Measurements from ENCODE around the gene GTF2F1. TPM values are rescaled to one million over a fixed set of nuclear protein-coding genes. Genes with fewer than 3 reads are reported as not detected.

Gene GTF2F1
- total and polyA plus RNA-seq, 9 of the 15 experiments (the other 6 are each of a cell fraction or from before 2014, with no cell fraction given) = 4.7 to 75.4 (median 68.4) TPM

- in situ Hi-C loops (cut with MboI) = no loop called here
- Histone ChIP-seq H3K4me2 (ENCODE audit: insufficient read depth, low read length) (peak overlapping the region; percentile 95), H3K4me3 (peak overlapping the region; percentile 82), H4K20me1 (replicated peaks; ENCODE audit: control insufficient read depth, insufficient read depth, low read length) (peaks cover 51% of the 10 kb centered on the region), H3K9me1 (ENCODE audit: control insufficient read depth, insufficient read depth, low read length) (peaks cover 11% of the 10 kb centered on the region), H2AFZ (ENCODE audit: low read depth, low read length) (no peak overlapping the region), H3K4me1 (replicated peaks in 1 of 2; ENCODE audit: control insufficient read depth in 2 of 2, insufficient read depth in 2 of 2, low read length in 2 of 2) (peaks cover 17 to 43% of the 10 kb centered on the region in 2 experiments), H3K9ac (ENCODE audit: insufficient read depth in 1 of 2, low read depth in 2 of 2, low read length in 2 of 2) (peak overlapping the region; percentile 80 to 92), H3K27me3 (ENCODE audit: control insufficient read depth in 2 of 2, insufficient read depth in 2 of 2, low read length in 2 of 2) (no peaks in the 10 kb centered on the region), H3K9me3 (replicated peaks; ENCODE audit: control insufficient read depth, insufficient read depth, low read depth, low read length) (no peaks in the 10 kb centered on the region), H3K27ac (ENCODE audit: extremely low read depth, low read depth, low read length) (peak overlapping the region; percentile 70), H3K36me3 (ENCODE audit: control insufficient read depth, insufficient read depth, low read length) (peaks cover 47% of the 10 kb centered on the region), H3K79me2 (ENCODE audit: control insufficient read depth, insufficient read depth, low read length) (peaks cover 63% of the 10 kb centered on the region)
- POLR2A ChIA-PET = interaction anchor here (0.7 to 2.4 kb wide), 3 partner anchors 9 to 147 kb away, joined by 3 to 16 read pairs (median 3); no protein-coding TSS in a partner anchor
- intact Hi-C loops (cut with micrococcal nuclease) = loop anchor here (10.0 kb wide), 2 partner anchors 109 to 259 kb away; no protein-coding TSS in a partner anchor
- BruUV-seq (replicated peaks) = no TSS peak
- DNase-seq (ENCODE audit: extremely low read depth in 1 of 4, low spot score in 3 of 4) = peak; percentile 43 to 76 (median 54)
- peak; percentile 23 for ATAC-seq
- 0% methylated on average over 20 of the region's 20 CpGs for WGBS (ENCODE audit: insufficient coverage, low coverage, missing lambda C conversion rate)
- CTCF ChIA-PET (ENCODE audit: low intra/inter-chr PET ratio) = no interaction called here
- peak; percentile 87 for FAIRE-seq
- TF ChIP-seq ZBTB9 (CRISPR knock-in tag; IDR thresholded peaks at IDR 0.05) (0 out of 2 replicates have a peak, but pooled peaks have one; percentile 42), TAF9B (IDR thresholded peaks at IDR 0.05; ENCODE audit: partially characterized antibody) (no peak), CAMTA2 (CRISPR knock-in tag; conservative IDR thresholded peaks at IDR 0.05) (no peak), RBM25 (IDR thresholded peaks at IDR 0.05; ENCODE audit: low read depth, low read length, severe bottlenecking) (no peak), NFRKB (IDR thresholded peaks at IDR 0.05; ENCODE audit: low read depth) (no peak), ZNF143 (CRISPR knock-in tag; IDR thresholded peaks at IDR 0.05) (no peak), EGR1 (conservative IDR thresholded peaks at IDR 0.05) (peak; percentile 18), ZFP36 (IDR thresholded peaks at IDR 0.05; ENCODE audit: low read depth, low read length, partially characterized antibody) (no peak), ZBTB2 (IDR thresholded peaks at IDR 0.05) (no peak), EZH2 (IDR thresholded peaks at IDR 0.05; ENCODE audit: borderline replicate concordance, low read depth, low read length) (no peak), ZBTB1 (CRISPR knock-in tag; IDR thresholded peaks at IDR 0.05; ENCODE audit: borderline replicate concordance, low read depth) (no peak), TAF7 (tag; IDR thresholded peaks at IDR 0.05) (no peak), KLF13 (tag; IDR thresholded peaks at IDR 0.05; ENCODE audit: borderline replicate concordance, low read depth) (no peak), CREB1 (IDR thresholded peaks at IDR 0.05) (no peak), CREB1 (CRISPR knock-in tag; IDR thresholded peaks at IDR 0.05) (no peak), ETS1 (conservative IDR thresholded peaks at IDR 0.05; ENCODE audit: control insufficient read depth, low read depth, low read length) (peak; percentile 34; the same call in 1 of the 2 replicates), ZBTB26 (CRISPR knock-in tag; IDR thresholded peaks at IDR 0.05) (no peak), DDX20 (tag; IDR thresholded peaks at IDR 0.05; ENCODE audit: low read depth) (no peak)
Measured at GRCh38 chr19:6423499-6424194, 30.7 kb upstream of the GTF2F1 start.

All from K562 (cell line).